GM12872 (cell line): ENCODE data around the gene STPG3.

Experiments
- TF ChIP-seq, protein P1 (sequence below): IDR thresholded peaks from 3 replicates; pipeline ENCODE4 v1.5.1; 2011; ENCODE audit warnings: low read depth, mild to moderate bottlenecking, low read length, moderate library complexity; ENCODE audit not compliant: insufficient read depth

Gene STPG3

DNA sequence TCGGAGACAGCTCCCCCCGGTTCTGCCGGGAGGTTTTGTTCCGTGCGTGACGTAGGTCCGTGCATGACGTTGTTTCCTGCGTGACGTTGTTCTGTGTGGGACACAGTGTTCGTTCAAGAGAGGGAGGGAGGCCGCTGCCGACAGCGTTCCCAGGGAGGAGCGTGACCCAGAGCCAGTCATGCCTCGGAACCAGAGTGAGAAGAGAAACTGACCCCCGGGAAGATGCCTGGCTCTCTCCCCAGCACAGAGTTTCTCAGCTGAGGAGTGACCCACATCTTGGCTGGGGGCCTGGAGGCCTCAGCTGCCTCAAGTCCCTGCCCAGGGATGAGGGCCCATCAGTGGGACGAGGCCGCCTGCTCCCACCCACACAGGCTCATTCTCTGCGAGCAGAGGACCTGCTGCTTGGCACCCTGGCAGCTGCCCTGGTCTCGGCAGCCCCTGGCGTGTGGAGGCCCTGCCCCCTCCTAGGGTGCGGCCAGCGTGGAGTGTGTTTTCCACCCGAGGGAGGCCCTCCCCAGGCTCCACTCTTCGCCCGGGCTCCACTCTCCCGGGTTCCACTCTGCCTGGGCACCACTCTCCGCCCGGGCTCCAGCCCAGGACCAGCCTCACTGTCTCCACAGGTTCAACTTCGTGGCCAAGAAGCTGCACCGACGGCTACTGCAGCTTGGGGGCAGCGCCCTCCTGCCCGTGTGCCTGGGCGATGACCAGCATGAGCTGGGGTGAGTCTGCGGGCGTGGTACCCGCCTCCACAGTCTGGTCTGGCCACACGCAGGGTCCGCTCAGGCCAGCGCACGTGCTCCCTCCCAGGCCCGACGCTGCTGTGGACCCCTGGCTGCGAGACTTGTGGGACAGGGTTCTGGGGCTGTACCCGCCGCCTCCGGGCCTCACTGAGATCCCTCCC is 37.7 kb upstream of the STPG3 start:
- TF ChIP-seq, protein P1, sequence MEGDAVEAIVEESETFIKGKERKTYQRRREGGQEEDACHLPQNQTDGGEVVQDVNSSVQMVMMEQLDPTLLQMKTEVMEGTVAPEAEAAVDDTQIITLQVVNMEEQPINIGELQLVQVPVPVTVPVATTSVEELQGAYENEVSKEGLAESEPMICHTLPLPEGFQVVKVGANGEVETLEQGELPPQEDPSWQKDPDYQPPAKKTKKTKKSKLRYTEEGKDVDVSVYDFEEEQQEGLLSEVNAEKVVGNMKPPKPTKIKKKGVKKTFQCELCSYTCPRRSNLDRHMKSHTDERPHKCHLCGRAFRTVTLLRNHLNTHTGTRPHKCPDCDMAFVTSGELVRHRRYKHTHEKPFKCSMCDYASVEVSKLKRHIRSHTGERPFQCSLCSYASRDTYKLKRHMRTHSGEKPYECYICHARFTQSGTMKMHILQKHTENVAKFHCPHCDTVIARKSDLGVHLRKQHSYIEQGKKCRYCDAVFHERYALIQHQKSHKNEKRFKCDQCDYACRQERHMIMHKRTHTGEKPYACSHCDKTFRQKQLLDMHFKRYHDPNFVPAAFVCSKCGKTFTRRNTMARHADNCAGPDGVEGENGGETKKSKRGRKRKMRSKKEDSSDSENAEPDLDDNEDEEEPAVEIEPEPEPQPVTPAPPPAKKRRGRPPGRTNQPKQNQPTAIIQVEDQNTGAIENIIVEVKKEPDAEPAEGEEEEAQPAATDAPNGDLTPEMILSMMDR = 0 out of 3 replicates have a peak, but pooled peaks have one; percentile 15

DNA sequence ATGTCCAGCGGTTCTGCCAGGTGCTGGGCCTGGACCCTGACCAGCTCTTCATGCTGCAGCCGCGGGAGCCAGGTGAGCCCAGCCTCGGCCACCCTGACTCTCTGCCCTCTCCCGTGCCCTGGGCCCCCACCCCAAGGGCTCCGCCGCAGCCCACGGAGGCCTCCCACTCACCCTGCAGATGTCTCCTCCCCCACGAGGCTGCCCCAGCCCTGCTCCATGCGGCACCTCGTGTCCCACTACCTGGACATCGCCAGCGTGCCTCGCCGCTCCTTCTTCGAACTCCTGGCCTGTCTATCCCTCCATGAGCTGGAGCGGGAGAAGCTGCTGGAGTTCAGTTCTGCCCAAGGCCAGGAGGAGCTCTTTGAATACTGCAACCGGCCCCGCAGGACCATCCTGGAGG is 36.5 kb upstream of the STPG3 start:
- TF ChIP-seq, protein P1 = no peak

DNA sequence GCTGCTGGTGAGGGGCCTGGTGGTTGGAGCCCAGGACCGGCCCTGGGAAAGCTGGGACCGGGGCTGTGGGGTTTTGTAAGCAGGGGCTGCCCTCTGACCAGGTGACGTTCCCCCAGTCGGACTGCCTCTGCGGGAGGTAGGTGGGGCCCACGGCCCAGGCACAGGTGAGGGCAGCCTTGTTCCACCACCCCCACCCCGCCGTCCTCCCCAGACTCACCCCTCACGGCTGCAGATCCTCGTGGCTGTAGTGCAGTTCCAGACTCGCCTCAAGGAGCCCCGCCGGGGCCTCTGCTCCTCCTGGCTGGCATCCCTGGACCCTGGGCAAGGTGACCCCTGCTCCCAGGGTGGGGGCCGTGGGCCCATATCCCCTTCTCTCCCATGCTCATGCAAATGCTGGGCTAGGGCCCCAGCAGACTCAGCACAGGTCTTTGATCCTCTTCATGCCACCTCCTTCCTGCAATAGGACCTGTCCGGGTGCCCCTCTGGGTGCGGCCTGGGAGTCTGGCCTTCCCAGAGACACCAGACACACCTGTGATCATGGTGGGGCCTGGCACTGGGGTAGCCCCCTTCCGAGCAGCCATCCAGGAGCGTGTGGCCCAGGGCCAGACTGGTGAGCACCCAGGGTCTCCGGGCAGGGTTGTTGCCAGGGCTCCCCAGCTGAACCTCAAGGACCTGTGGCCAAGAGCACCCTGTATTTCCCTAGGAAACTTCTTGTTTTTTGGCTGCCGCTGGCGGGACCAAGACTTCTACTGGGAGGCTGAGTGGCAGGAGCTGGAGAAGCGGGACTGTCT is 35.7 kb upstream of the STPG3 start:
- TF ChIP-seq, protein P1 = no peak

DNA sequence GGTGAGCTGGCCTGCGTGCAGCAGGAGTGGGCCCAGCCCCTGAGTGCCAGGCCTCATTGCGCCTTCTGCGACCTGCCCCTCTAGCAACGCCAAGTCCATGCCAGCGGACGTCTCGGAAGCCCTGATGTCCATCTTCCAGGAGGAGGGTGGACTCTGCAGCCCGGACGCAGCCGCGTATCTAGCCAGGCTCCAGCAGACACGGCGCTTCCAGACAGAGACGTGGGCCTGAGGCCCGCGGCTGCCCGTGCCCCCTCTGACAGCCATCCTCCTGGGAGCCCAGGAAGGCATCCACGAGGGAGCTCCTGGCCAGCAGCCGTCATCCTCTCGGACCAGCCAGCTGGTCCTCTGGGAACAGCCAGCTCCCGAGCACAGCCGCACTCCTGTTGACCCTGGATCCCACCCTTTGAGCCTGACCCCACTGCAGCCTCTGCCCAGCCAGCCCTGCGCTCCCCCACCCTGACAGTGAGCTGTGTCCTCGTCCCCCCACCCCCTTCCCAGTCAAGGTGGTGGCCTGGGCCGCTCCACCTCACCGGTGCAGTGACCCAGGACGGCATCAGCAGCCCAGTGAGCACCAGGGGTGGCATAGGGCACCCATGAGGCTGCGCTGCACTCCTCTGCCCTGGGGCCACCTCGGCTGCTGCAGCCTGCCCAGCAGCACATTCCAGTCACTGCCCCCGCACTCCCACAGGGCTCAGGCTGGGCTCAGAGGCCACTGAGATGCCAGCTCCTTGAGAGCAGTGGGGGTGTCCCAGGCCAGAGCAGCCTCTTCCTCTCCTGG is 34.7 kb upstream of the STPG3 start:
- TF ChIP-seq, protein P1 = no peak

DNA sequence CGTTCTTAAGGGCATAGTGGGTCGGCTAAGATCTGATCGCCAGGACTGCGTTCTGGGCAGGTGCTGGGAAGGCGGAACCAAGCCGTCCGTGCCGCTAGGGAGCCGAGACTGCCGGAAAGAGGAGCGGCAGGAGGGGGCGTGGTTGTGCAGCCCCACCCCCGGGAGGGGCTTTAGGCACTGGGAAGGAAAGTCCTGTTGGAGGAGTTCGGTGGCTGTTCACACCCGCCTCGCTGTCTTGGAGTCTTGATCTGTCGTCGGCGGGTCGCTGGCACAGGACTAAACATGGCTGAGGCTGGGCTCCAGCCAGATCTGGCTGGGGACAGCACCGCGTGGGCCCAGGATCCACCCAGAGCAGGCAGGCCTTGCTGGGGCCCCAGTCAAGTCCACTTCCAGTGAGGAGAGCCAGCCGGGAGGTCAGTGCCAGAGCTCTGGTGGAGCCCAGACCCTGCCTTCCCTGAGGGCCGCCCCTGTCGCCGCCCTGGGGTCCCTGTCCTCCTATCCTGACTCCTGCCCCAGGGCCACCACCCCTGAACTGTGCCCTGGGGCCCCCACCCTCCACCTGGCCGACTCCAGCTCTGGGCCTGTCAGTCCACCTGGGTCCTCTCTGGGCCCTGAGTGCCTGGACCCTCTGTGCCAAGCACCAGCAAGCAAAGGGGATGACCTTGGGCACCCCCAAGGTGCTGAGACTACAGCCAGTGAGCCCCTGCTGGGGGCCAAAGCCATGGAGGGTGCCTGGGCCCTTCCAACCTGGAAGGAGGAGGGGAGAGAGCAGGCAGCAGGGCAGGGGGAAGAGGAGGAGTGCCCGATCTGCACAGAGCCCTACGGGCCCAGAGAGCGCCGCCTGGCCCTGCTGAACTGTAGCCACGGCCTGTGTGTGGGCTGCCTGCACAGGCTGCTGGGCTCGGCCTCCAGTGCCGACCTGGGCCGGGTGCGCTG is 33.5 kb upstream of the STPG3 start:
- TF ChIP-seq, protein P1 = no peak

DNA sequence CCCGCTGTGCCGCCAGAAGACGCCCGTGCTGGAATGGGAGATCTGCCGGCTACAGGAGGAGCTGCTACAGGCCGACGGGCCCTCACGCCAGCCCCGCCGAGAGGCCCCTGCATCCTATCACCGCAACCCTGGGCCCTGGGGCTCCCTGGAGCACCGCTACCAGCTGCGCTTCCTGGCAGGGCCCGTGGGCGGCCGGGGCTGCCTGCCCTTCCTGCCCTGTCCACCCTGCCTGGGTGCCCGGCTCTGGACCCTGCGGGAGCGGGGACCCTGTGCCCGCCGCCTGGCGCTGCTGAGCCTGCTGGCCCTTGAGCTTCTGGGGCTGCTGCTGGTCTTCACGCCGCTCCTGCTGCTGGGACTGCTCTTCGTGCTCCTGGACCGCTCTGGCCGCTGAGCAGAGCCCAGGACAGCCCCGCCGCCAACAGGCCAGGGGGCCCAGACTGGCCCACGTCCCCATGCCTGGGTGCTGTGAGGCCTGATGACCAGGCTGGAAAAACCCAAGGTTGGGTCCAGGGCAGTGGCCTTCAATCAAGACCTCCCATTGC is 32.8 kb upstream of the STPG3 start:
- TF ChIP-seq, protein P1 = no peak
